ENCODE measurements around the gene RNF8.
A peak's percentile ranks its signal among the peaks of the same experiment; 100 is the strongest.

Gene RNF8

GRCh38 chr6:37352384-37352783 lies 1.4 kb upstream of the RNF8 start:
- no peak overlapping the region for H3K23ac ChIP-seq (ENCODE audit: low read depth, low read length, poor library complexity)
- no peak overlapping the region for H2BK120ac ChIP-seq (ENCODE audit: low read depth, low read length)
- no peak overlapping the region for H2BK15ac ChIP-seq (ENCODE audit: low read length)
- H2AFZ ChIP-seq (ENCODE audit: low read length): no peak overlapping the region
- no peak overlapping the region for H2BK5ac ChIP-seq (ENCODE audit: low read length)
- H3K4me1 ChIP-seq (ENCODE audit: control insufficient read depth in 2 of 2, insufficient read depth in 1 of 2, low read depth in 1 of 2, low read length in 2 of 2): peaks cover 0 to 4% of the 10 kb centered on the region in 2 donors
- H3K79me1 ChIP-seq (ENCODE audit: low read depth, low read length): peaks cover 6% of the 10 kb centered on the region
- no peak overlapping the region for H2AK5ac ChIP-seq (ENCODE audit: low read depth, low read length)
- H4K91ac ChIP-seq (ENCODE audit: low read depth, low read length, poor library complexity): no peak overlapping the region
- H4K8ac ChIP-seq (ENCODE audit: low read depth, low read length): no peak overlapping the region
- no peaks in the 10 kb centered on the region for H3K9me3 ChIP-seq (replicated peaks in 1 of 2; ENCODE audit: control insufficient read depth in 2 of 2, insufficient read depth in 1 of 2, low read depth in 1 of 2, low read length in 2 of 2)
- no peaks in the 10 kb centered on the region for H3K27me3 ChIP-seq (ENCODE audit: control insufficient read depth in 3 of 3, insufficient read depth in 3 of 3, low read depth in 1 of 3, low read length in 3 of 3)
- no peak overlapping the region for H3K4me3 ChIP-seq (ENCODE audit: low read length in 2 of 2)
- DNase-seq (ENCODE audit: low spot score): no peak
- no peak overlapping the region for H3K18ac ChIP-seq (ENCODE audit: low read length)
- H2BK12ac ChIP-seq (ENCODE audit: low read length): no peak overlapping the region
- no peak overlapping the region for H3K4me2 ChIP-seq (ENCODE audit: insufficient read depth, low read length, poor library complexity, severe bottlenecking)
- H3K9ac ChIP-seq (ENCODE audit: low read depth, low read length, poor library complexity): no peak overlapping the region
- no peak overlapping the region for H3K27ac ChIP-seq (replicated peaks; ENCODE audit: low read length)
- H3K36me3 ChIP-seq (replicated peaks in 1 of 2; ENCODE audit: control insufficient read depth in 2 of 2, insufficient read depth in 2 of 2, low read length in 2 of 2): no peaks in the 10 kb centered on the region
- no CpG with 5 or more reads among the region's 3 CpGs for WGBS, 2 donors (ENCODE audit: extremely low coverage in 2 of 2, insufficient read length in 2 of 2, insufficient replicate concordance in 1 of 2)
- H3K4ac ChIP-seq (ENCODE audit: low read length): no peak overlapping the region
- no peak overlapping the region for H3K14ac ChIP-seq (ENCODE audit: low read length)

- H2AK5ac ChIP-seq (ENCODE audit: low read depth, low read length): peak overlapping the region; percentile 56
- no peak overlapping the region for H3K27ac ChIP-seq (replicated peaks; ENCODE audit: low read length)
- peak overlapping the region; percentile 37 for H2BK15ac ChIP-seq (ENCODE audit: low read length)
- H3K4me1 ChIP-seq (ENCODE audit: control insufficient read depth in 2 of 2, insufficient read depth in 1 of 2, low read depth in 1 of 2, low read length in 2 of 2): peaks cover under 1 to 4% of the 10 kb centered on the region in 2 donors
- no peak overlapping the region for H3K14ac ChIP-seq (ENCODE audit: low read length)
- peak; percentile 8 for DNase-seq (ENCODE audit: low spot score)
- H4K91ac ChIP-seq (ENCODE audit: low read depth, low read length, poor library complexity): no peak overlapping the region
- peak overlapping the region; percentile 97 for H3K18ac ChIP-seq (ENCODE audit: low read length)
- H3K27me3 ChIP-seq (ENCODE audit: control insufficient read depth in 3 of 3, insufficient read depth in 3 of 3, low read depth in 1 of 3, low read length in 3 of 3): no peaks in the 10 kb centered on the region
- no peak overlapping the region for H2BK12ac ChIP-seq (ENCODE audit: low read length)
- WGBS, 2 donors (ENCODE audit: extremely low coverage in 2 of 2, insufficient read length in 2 of 2, insufficient replicate concordance in 1 of 2): no CpG with 5 or more reads among the region's 44 CpGs
- no peak overlapping the region for H2BK120ac ChIP-seq (ENCODE audit: low read depth, low read length)
- peak overlapping the region; percentile 92 for H3K4me3 ChIP-seq (ENCODE audit: low read length in 2 of 2)
- H3K4me2 ChIP-seq (ENCODE audit: insufficient read depth, low read length, poor library complexity, severe bottlenecking): peak overlapping the region; percentile 92
- H3K4ac ChIP-seq (ENCODE audit: low read length): peak overlapping the region; percentile 37
- peaks cover 6% of the 10 kb centered on the region for H3K79me1 ChIP-seq (ENCODE audit: low read depth, low read length)
- H3K23ac ChIP-seq (ENCODE audit: low read depth, low read length, poor library complexity): no peak overlapping the region
- H3K36me3 ChIP-seq (replicated peaks in 1 of 2; ENCODE audit: control insufficient read depth in 2 of 2, insufficient read depth in 2 of 2, low read length in 2 of 2): peaks cover 0 to 8% of the 10 kb centered on the region in 2 donors
- peak overlapping the region; percentile 90 for H3K9ac ChIP-seq (ENCODE audit: low read depth, low read length, poor library complexity)
- H2AFZ ChIP-seq (ENCODE audit: low read length): peak overlapping the region; percentile 99
- H2BK5ac ChIP-seq (ENCODE audit: low read length): peak overlapping the region; percentile 53
- no peak overlapping the region for H4K8ac ChIP-seq (ENCODE audit: low read depth, low read length)
- H3K9me3 ChIP-seq (replicated peaks in 1 of 2; ENCODE audit: control insufficient read depth in 2 of 2, insufficient read depth in 1 of 2, low read depth in 1 of 2, low read length in 2 of 2): no peaks in the 10 kb centered on the region
Measured at GRCh38 chr6:37354526-37355384, 972 bp downstream of the RNF8 start.

GRCh38 chr6:37357288-37357687 lies 3.5 kb downstream of the RNF8 start:
- no peak overlapping the region for H3K9ac ChIP-seq (ENCODE audit: low read depth, low read length, poor library complexity)
- H3K36me3 ChIP-seq (replicated peaks in 1 of 2; ENCODE audit: control insufficient read depth in 2 of 2, insufficient read depth in 2 of 2, low read length in 2 of 2): peaks cover 4 to 33% of the 10 kb centered on the region in 2 donors
- no peaks in the 10 kb centered on the region for H3K9me3 ChIP-seq (replicated peaks in 1 of 2; ENCODE audit: control insufficient read depth in 2 of 2, insufficient read depth in 1 of 2, low read depth in 1 of 2, low read length in 2 of 2)
- no peak overlapping the region for H3K23ac ChIP-seq (ENCODE audit: low read depth, low read length, poor library complexity)
- no peak overlapping the region for H3K14ac ChIP-seq (ENCODE audit: low read length)
- peaks cover 6% of the 10 kb centered on the region for H3K79me1 ChIP-seq (ENCODE audit: low read depth, low read length)
- no CpG with 5 or more reads among the region's 1 CpG for WGBS, 2 donors (ENCODE audit: extremely low coverage in 2 of 2, insufficient read length in 2 of 2, insufficient replicate concordance in 1 of 2)
- no peak overlapping the region for H2AK5ac ChIP-seq (ENCODE audit: low read depth, low read length)
- H3K18ac ChIP-seq (ENCODE audit: low read length): no peak overlapping the region
- H3K4me1 ChIP-seq (ENCODE audit: control insufficient read depth in 2 of 2, insufficient read depth in 1 of 2, low read depth in 1 of 2, low read length in 2 of 2): peaks cover 4 to 5% of the 10 kb centered on the region in 2 donors
- H4K8ac ChIP-seq (ENCODE audit: low read depth, low read length): no peak overlapping the region
- H3K27ac ChIP-seq (replicated peaks; ENCODE audit: low read length): no peak overlapping the region
- no peak overlapping the region for H3K4me2 ChIP-seq (ENCODE audit: insufficient read depth, low read length, poor library complexity, severe bottlenecking)
- H4K91ac ChIP-seq (ENCODE audit: low read depth, low read length, poor library complexity): no peak overlapping the region
- no peak overlapping the region for H2BK12ac ChIP-seq (ENCODE audit: low read length)
- no peak overlapping the region for H2BK15ac ChIP-seq (ENCODE audit: low read length)
- DNase-seq (ENCODE audit: low spot score): no peak
- H3K4me3 ChIP-seq (ENCODE audit: low read length in 2 of 2): no peak overlapping the region
- H3K27me3 ChIP-seq (ENCODE audit: control insufficient read depth in 3 of 3, insufficient read depth in 3 of 3, low read depth in 1 of 3, low read length in 3 of 3): no peaks in the 10 kb centered on the region
- H3K4ac ChIP-seq (ENCODE audit: low read length): no peak overlapping the region
- H2AFZ ChIP-seq (ENCODE audit: low read length): no peak overlapping the region
- H2BK5ac ChIP-seq (ENCODE audit: low read length): no peak overlapping the region
- H2BK120ac ChIP-seq (ENCODE audit: low read depth, low read length): no peak overlapping the region

DNA sequence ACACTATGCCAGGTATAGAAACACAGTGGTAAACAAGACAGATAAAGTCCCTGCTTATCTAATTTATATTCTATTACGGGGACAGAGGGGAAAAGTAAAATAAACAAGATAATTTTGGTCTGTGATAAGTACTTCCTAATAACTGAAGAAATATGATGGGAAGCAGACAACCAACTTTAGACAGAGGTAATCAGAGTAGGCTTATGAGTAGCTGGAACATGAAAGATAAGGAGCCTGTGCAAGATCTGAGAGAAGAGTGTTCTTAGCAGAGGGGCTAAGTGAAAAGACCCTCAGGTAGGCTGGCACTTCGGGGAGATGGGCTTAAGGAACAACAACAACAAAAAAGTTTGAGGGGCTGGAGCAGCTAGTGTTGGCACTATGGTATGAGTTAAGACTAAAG lies 4.1 kb downstream of the RNF8 start:
- H3K9ac ChIP-seq (ENCODE audit: low read depth, low read length, poor library complexity): no peak overlapping the region
- H4K91ac ChIP-seq (ENCODE audit: low read depth, low read length, poor library complexity): no peak overlapping the region
- no peak for DNase-seq (ENCODE audit: low spot score)
- H4K8ac ChIP-seq (ENCODE audit: low read depth, low read length): no peak overlapping the region
- H3K14ac ChIP-seq (ENCODE audit: low read length): no peak overlapping the region
- no CpG with 5 or more reads among the region's 2 CpGs for WGBS, 2 donors (ENCODE audit: extremely low coverage in 2 of 2, insufficient read length in 2 of 2, insufficient replicate concordance in 1 of 2)
- H3K79me1 ChIP-seq (ENCODE audit: low read depth, low read length): peaks cover 6% of the 10 kb centered on the region
- no peak overlapping the region for H2BK5ac ChIP-seq (ENCODE audit: low read length)
- H2AFZ ChIP-seq (ENCODE audit: low read length): no peak overlapping the region
- H3K4me2 ChIP-seq (ENCODE audit: insufficient read depth, low read length, poor library complexity, severe bottlenecking): no peak overlapping the region
- no peak overlapping the region for H2BK120ac ChIP-seq (ENCODE audit: low read depth, low read length)
- H3K36me3 ChIP-seq (replicated peaks in 1 of 2; ENCODE audit: control insufficient read depth in 2 of 2, insufficient read depth in 2 of 2, low read length in 2 of 2): peaks cover 4 to 39% of the 10 kb centered on the region in 2 donors
- no peak overlapping the region for H2AK5ac ChIP-seq (ENCODE audit: low read depth, low read length)
- no peak overlapping the region for H3K18ac ChIP-seq (ENCODE audit: low read length)
- no peaks in the 10 kb centered on the region for H3K27me3 ChIP-seq (ENCODE audit: control insufficient read depth in 3 of 3, insufficient read depth in 3 of 3, low read depth in 1 of 3, low read length in 3 of 3)
- peaks cover 4 to 5% of the 10 kb centered on the region in 2 donors for H3K4me1 ChIP-seq (ENCODE audit: control insufficient read depth in 2 of 2, insufficient read depth in 1 of 2, low read depth in 1 of 2, low read length in 2 of 2)
- no peaks in the 10 kb centered on the region for H3K9me3 ChIP-seq (replicated peaks in 1 of 2; ENCODE audit: control insufficient read depth in 2 of 2, insufficient read depth in 1 of 2, low read depth in 1 of 2, low read length in 2 of 2)
- no peak overlapping the region for H3K23ac ChIP-seq (ENCODE audit: low read depth, low read length, poor library complexity)
- no peak overlapping the region for H3K27ac ChIP-seq (replicated peaks; ENCODE audit: low read length)
- no peak overlapping the region for H3K4ac ChIP-seq (ENCODE audit: low read length)
- no peak overlapping the region for H3K4me3 ChIP-seq (ENCODE audit: low read length in 2 of 2)
- H2BK15ac ChIP-seq (ENCODE audit: low read length): no peak overlapping the region
- no peak overlapping the region for H2BK12ac ChIP-seq (ENCODE audit: low read length)
